LNCaP clone FGC (cell line): ENCODE results near the gene TMEM271.

Source experiments
- DNase-seq: peaks from one replicate; pipeline ENCODE4 v3.0.0-alpha.2; 2011; ENCODE audit warnings: low read depth
- H3K4me3 ChIP-seq: 2 replicates; pipeline ENCODE4 v1.5.1; 2011; ENCODE audit warnings: mild to moderate bottlenecking, low read depth, low read length, control low read depth
- CTCF ChIP-seq: IDR thresholded peaks from 2 replicates; pipeline ENCODE4 v1.5.1; 2012; ENCODE audit warnings: mild to moderate bottlenecking; ENCODE audit not compliant: control insufficient read depth, insufficient read depth; ENCODE audit errors: extremely low read depth

TMEM271 gene

GRCh38 chr4:534576-535151 is 41.4 kb downstream of the TMEM271 start:
- TF ChIP-seq CTCF: no peak
- no peak for DNase-seq
- no peak overlapping the region for H3K4me3 ChIP-seq

GRCh38 chr4:534101-534575 is 42.0 kb downstream of the TMEM271 start:
- TF ChIP-seq CTCF: no peak
- no peak overlapping the region for H3K4me3 ChIP-seq
- no peak for DNase-seq

GRCh38 chr4:533318-534100 is 42.6 kb downstream of the TMEM271 start:
- no peak for DNase-seq
- no peak overlapping the region for H3K4me3 ChIP-seq
- no peak for TF ChIP-seq CTCF

- no peak for DNase-seq
- no peak overlapping the region for H3K4me3 ChIP-seq
- TF ChIP-seq CTCF: no peak
Measured at GRCh38 chr4:532588-533317, 43.3 kb downstream of the TMEM271 start.

- no peak for DNase-seq
- no peak for TF ChIP-seq CTCF
- H3K4me3 ChIP-seq: no peak overlapping the region
Measured at GRCh38 chr4:531721-532565, 44.2 kb downstream of the TMEM271 start.

GRCh38 chr4:531076-531475 is 45.0 kb downstream of the TMEM271 start:
- no peak overlapping the region for H3K4me3 ChIP-seq
- no peak for DNase-seq
- no peak for TF ChIP-seq CTCF
